Measurements from ENCODE around the gene LSAMP. TPM values are rescaled to one million over a fixed set of nuclear protein-coding genes. Genes with fewer than 3 reads are reported as not detected.

The LSAMP gene
- total RNA-seq, 1 experiment from 2014 or later: 0.90 TPM

DNA sequence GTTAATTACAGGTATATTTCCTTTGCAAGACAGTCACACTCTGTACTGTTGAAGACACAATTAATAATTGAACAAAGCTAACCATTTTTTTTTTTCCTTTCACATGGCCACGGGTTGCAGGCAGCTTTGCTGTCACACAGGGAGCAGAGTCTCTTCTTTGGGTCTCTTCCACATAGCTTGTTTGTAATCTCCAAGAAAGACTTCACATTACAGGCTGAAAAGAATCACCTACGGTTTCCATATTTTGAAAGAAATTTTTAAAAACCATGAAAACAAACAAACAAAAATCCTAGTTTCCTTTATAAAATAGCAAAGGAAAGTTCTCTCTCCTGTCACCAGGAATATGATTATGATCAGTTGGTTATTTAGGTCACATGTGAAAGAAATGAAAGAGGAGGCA is 429.4 kb downstream of the LSAMP start:
- Histone ChIP-seq H2BK15ac (ENCODE audit: low read depth, low read length) (no peak overlapping the region), H3K18ac (ENCODE audit: insufficient read length, low read depth, low read length) (no peak overlapping the region), H3K14ac (ENCODE audit: insufficient read depth, low read length) (no peak overlapping the region), H4K5ac (ENCODE audit: insufficient read length, low read depth, low read length) (no peak overlapping the region), H3K9ac (ENCODE audit: extremely low read depth, insufficient read length, low read length) (no peak overlapping the region), H3K27ac (ENCODE audit: insufficient read length, low read depth, low read length) (no peak overlapping the region), H3K27me3 (ENCODE audit: insufficient read depth, low read length) (no peaks in the 10 kb centered on the region), H4K8ac (replicated peaks; ENCODE audit: insufficient read length, low read depth, low read length) (no peak overlapping the region), H3K4me1 (ENCODE audit: insufficient read depth, low read length) (no peaks in the 10 kb centered on the region), H2BK20ac (ENCODE audit: low read depth, low read length, poor library complexity, severe bottlenecking) (no peak overlapping the region), H3K79me1 (ENCODE audit: insufficient read depth, low read depth, low read length, poor library complexity, severe bottlenecking) (no peaks in the 10 kb centered on the region), H3K56ac (ENCODE audit: insufficient read length, low read depth, low read length) (no peak overlapping the region), H4K91ac (ENCODE audit: insufficient read length, low read depth, low read length) (no peak overlapping the region), H2BK5ac (ENCODE audit: insufficient read length, low read length) (no peak overlapping the region), H3K23me2 (ENCODE audit: insufficient read length, low read depth, low read length, poor library complexity, severe bottlenecking) (no peaks in the 10 kb centered on the region), H3T11ph (ENCODE audit: low read length) (no peak overlapping the region), H2AFZ (ENCODE audit: low read length) (no peak overlapping the region), H2BK12ac (ENCODE audit: insufficient read length, low read depth, low read length) (no peak overlapping the region), H3K79me2 (ENCODE audit: insufficient read depth, low read length) (no peaks in the 10 kb centered on the region), H3K23ac (ENCODE audit: insufficient read length, low read depth, low read length) (no peak overlapping the region), H3K9me3 (ENCODE audit: control insufficient read depth, low read depth, low read length) (no peaks in the 10 kb centered on the region), H4K20me1 (ENCODE audit: control insufficient read depth, insufficient read depth, insufficient read length) (no peaks in the 10 kb centered on the region), H2BK120ac (ENCODE audit: low read depth, low read length, poor library complexity, severe bottlenecking) (no peak overlapping the region), H3K4ac (ENCODE audit: low read depth, low read length) (no peak overlapping the region), H2AK5ac (ENCODE audit: insufficient read length, low read length) (no peak overlapping the region), H3K4me2 (ENCODE audit: insufficient read depth, insufficient read length, low read length) (no peak overlapping the region)
- WGBS (ENCODE audit: extremely low coverage, insufficient read length, low lambda C conversion rate): no CpG with 5 or more reads among the region's 2 CpGs
- Mint-ChIP-seq H3K4me1 (no peaks in the 10 kb centered on the region), H3K27ac (no peak overlapping the region), H3K4me3 (no peak overlapping the region), H3K9me3 (no peaks in the 10 kb centered on the region), H3K36me3 (ENCODE audit: insufficient read depth in 1 of 3, low read depth in 3 of 3) (no peaks in the 10 kb centered on the region), H3K27me3 (ENCODE audit: low read depth) (no peaks in the 10 kb centered on the region)
- DNase-seq: no peak
- TF ChIP-seq, protein P1, sequence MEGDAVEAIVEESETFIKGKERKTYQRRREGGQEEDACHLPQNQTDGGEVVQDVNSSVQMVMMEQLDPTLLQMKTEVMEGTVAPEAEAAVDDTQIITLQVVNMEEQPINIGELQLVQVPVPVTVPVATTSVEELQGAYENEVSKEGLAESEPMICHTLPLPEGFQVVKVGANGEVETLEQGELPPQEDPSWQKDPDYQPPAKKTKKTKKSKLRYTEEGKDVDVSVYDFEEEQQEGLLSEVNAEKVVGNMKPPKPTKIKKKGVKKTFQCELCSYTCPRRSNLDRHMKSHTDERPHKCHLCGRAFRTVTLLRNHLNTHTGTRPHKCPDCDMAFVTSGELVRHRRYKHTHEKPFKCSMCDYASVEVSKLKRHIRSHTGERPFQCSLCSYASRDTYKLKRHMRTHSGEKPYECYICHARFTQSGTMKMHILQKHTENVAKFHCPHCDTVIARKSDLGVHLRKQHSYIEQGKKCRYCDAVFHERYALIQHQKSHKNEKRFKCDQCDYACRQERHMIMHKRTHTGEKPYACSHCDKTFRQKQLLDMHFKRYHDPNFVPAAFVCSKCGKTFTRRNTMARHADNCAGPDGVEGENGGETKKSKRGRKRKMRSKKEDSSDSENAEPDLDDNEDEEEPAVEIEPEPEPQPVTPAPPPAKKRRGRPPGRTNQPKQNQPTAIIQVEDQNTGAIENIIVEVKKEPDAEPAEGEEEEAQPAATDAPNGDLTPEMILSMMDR (conservative IDR thresholded peaks at IDR 0.05): no peak
